ENCODE results near the gene TIAM2. TPM values are rescaled to one million over a fixed set of nuclear protein-coding genes. Genes with fewer than 3 reads are reported as not detected.

The TIAM2 gene
- total RNA-seq, 3 donors from 2014 or later (not counting 1 experiment from before 2014, with no cell fraction given), result 6.5 to 11.1 (median 8.7) TPM

DNA sequence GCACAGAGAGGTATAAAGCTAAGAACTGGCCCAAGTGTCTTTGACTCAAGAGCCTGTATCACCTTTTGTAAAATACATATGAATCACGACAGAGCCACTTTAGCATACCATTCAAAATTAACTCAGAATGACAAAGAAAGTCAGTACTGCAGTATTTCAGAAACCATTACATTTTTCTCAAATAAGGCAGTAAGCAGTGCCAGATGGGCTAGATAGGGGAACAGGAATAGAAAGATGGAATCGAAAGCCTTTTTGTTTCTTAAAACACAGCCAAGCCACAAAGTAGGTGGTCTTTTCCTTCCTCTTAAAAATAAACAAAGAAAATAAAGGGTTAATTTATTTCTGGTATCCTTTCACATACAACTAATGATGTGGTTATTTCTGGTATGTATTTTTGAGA is 279.0 kb downstream of the TIAM2 start:
- Histone ChIP-seq H3K4me3 (ENCODE audit: low read length) (no peak overlapping the region), H3K9me3 (ENCODE audit: control insufficient read depth, insufficient read depth, low read length) (no peaks in the 10 kb centered on the region), H3K27ac (ENCODE audit: low read length) (no peak overlapping the region), H3K27me3 (ENCODE audit: control insufficient read depth, insufficient read depth, low read length) (no peaks in the 10 kb centered on the region), H3K36me3 (ENCODE audit: control insufficient read depth, insufficient read depth, low read length) (peaks cover 23% of the 10 kb centered on the region), H3K4me1 (ENCODE audit: control insufficient read depth, insufficient read depth, low read length) (no peaks in the 10 kb centered on the region)
- Mint-ChIP-seq H3K27me3 (ENCODE audit: low read depth in 2 of 2) (no peaks in the 10 kb centered on the region), H3K4me1 (peaks cover 5% of the 10 kb centered on the region in 2 donors), H3K9me3 (no peaks in the 10 kb centered on the region), H3K27ac (no peak overlapping the region), H3K36me3 (no peaks in the 10 kb centered on the region), H3K4me3 (no peak overlapping the region)
- TF ChIP-seq, protein P1, sequence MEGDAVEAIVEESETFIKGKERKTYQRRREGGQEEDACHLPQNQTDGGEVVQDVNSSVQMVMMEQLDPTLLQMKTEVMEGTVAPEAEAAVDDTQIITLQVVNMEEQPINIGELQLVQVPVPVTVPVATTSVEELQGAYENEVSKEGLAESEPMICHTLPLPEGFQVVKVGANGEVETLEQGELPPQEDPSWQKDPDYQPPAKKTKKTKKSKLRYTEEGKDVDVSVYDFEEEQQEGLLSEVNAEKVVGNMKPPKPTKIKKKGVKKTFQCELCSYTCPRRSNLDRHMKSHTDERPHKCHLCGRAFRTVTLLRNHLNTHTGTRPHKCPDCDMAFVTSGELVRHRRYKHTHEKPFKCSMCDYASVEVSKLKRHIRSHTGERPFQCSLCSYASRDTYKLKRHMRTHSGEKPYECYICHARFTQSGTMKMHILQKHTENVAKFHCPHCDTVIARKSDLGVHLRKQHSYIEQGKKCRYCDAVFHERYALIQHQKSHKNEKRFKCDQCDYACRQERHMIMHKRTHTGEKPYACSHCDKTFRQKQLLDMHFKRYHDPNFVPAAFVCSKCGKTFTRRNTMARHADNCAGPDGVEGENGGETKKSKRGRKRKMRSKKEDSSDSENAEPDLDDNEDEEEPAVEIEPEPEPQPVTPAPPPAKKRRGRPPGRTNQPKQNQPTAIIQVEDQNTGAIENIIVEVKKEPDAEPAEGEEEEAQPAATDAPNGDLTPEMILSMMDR (IDR thresholded peaks at IDR 0.05), result no peak
- DNase-seq (no peak), ATAC-seq (no peak)
- intact Hi-C loops (cut with micrococcal nuclease), result no loop called here
- WGBS (ENCODE audit: insufficient coverage), result no CpG with 5 or more reads among the region's 2 CpGs

DNA sequence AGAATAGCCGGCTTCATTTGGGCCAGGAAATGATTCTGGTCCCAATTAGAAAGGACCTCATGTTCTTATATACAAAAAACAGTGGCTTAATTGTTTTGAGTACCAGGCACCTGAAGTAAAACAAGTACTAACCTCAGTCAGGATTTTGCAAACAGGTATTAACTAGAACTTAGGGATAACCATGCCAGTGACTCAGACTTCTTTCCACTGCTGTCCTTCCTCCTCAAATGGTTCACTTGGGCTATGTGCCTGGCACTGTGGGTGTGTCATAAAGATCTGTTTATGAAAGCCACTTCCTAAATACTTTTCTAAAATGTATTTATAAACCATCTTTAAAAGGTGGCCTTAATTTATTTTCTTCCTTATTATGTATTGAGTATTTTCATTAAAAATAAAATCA is 279.4 kb downstream of the TIAM2 start:
- Histone ChIP-seq H3K9me3 (ENCODE audit: control insufficient read depth, insufficient read depth, low read length) (no peaks in the 10 kb centered on the region), H3K27me3 (ENCODE audit: control insufficient read depth, insufficient read depth, low read length) (no peaks in the 10 kb centered on the region), H3K4me3 (ENCODE audit: low read length) (no peak overlapping the region), H3K27ac (ENCODE audit: low read length) (no peak overlapping the region), H3K4me1 (ENCODE audit: control insufficient read depth, insufficient read depth, low read length) (no peaks in the 10 kb centered on the region), H3K36me3 (ENCODE audit: control insufficient read depth, insufficient read depth, low read length) (peaks cover 27% of the 10 kb centered on the region)
- Mint-ChIP-seq H3K4me1 (peaks cover 5% of the 10 kb centered on the region in 2 donors), H3K27ac (no peak overlapping the region), H3K4me3 (no peak overlapping the region), H3K9me3 (no peaks in the 10 kb centered on the region), H3K27me3 (ENCODE audit: low read depth in 2 of 2) (no peaks in the 10 kb centered on the region), H3K36me3 (no peaks in the 10 kb centered on the region)
- ATAC-seq (no peak), DNase-seq (no peak)
- intact Hi-C loops (cut with micrococcal nuclease), result no loop called here
- WGBS (ENCODE audit: insufficient coverage), result 100% methylated on average over 1 of the region's 1 CpG
- TF ChIP-seq, protein P1 (IDR thresholded peaks at IDR 0.05), result no peak

DNA sequence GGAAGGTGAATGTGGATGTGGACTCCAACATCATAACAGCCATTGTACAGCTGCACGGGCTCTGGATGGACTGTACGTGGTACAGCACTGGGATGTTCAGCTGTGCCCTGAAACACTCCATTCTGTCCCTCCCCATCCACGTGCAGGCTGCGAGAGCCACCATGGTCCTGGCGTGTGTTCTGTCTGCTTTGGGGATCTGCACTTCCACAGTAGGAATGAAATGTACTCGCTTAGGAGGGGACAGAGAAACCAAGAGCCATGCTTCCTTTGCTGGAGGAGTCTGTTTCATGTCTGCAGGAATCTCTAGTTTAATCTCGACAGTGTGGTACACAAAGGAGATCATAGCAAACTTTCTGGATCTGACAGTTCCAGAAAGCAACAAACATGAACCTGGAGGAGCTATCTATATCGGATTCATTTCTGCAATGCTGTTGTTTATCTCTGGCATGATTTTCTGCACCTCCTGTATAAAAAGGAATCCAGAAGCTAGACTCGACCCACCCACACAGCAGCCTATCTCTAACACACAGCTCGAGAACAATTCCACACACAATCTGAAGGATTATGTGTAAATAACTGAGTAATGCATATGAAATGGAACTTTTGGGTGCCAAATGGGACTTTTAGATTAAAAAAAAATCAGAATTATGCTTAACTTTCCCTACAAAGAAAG is 280.8 kb downstream of the TIAM2 start:
- no peak overlapping the region for H3K27ac Mint-ChIP-seq
- peaks cover 32% of the 10 kb centered on the region for H3K36me3 ChIP-seq (ENCODE audit: control insufficient read depth, insufficient read depth, low read length)
- no peak overlapping the region for H3K27ac ChIP-seq (ENCODE audit: low read length)
- ATAC-seq (no peak), DNase-seq (no peak)
- no peak overlapping the region for H3K4me3 ChIP-seq (ENCODE audit: low read length)
- no peaks in the 10 kb centered on the region for H3K27me3 Mint-ChIP-seq (ENCODE audit: low read depth in 2 of 2)
- intact Hi-C loops (cut with micrococcal nuclease), result no loop called here
- no peaks in the 10 kb centered on the region for H3K27me3 ChIP-seq (ENCODE audit: control insufficient read depth, insufficient read depth, low read length)
- TF ChIP-seq, protein P1 (IDR thresholded peaks at IDR 0.05), result no peak
- no peaks in the 10 kb centered on the region for H3K9me3 Mint-ChIP-seq
- WGBS (ENCODE audit: insufficient coverage), result 97% methylated on average over 8 of the region's 10 CpGs
- no peaks in the 10 kb centered on the region for H3K4me1 ChIP-seq (ENCODE audit: control insufficient read depth, insufficient read depth, low read length)
- peaks cover 5% of the 10 kb centered on the region in 2 donors for H3K4me1 Mint-ChIP-seq
- H3K4me3 Mint-ChIP-seq, result no peak overlapping the region
- no peaks in the 10 kb centered on the region for H3K36me3 Mint-ChIP-seq
- H3K9me3 ChIP-seq (ENCODE audit: control insufficient read depth, insufficient read depth, low read length), result no peaks in the 10 kb centered on the region

DNA sequence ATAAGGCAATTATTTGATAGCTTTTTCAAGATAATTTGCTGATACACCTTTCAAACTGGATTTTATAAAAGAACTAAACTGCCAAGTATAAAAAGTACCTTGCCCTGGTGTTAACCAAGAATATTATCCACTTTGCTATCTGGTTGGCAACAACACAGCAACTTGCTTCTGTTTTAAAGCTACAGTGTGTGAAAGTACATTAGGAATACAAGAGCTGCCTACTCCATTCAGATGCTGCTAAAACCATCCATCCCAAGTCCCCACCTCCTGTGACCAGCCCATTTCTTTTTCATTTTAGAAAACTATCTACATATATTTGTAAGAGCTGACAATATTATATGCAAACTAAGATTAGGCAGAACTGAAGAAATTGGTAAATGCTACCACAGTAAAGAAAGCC is 281.5 kb downstream of the TIAM2 start:
- H3K4me3 Mint-ChIP-seq, result no peak overlapping the region
- ATAC-seq (no peak), DNase-seq (no peak)
- Histone ChIP-seq H3K27me3 (ENCODE audit: control insufficient read depth, insufficient read depth, low read length) (no peaks in the 10 kb centered on the region), H3K4me1 (ENCODE audit: control insufficient read depth, insufficient read depth, low read length) (no peaks in the 10 kb centered on the region), H3K36me3 (ENCODE audit: control insufficient read depth, insufficient read depth, low read length) (peaks cover 33% of the 10 kb centered on the region), H3K9me3 (ENCODE audit: control insufficient read depth, insufficient read depth, low read length) (no peaks in the 10 kb centered on the region), H3K4me3 (ENCODE audit: low read length) (no peak overlapping the region), H3K27ac (ENCODE audit: low read length) (no peak overlapping the region)
- H3K4me1 Mint-ChIP-seq, result peaks cover 5% of the 10 kb centered on the region in 2 donors
- TF ChIP-seq, protein P1 (IDR thresholded peaks at IDR 0.05), result no peak
- H3K27me3 Mint-ChIP-seq (ENCODE audit: low read depth in 2 of 2), result no peaks in the 10 kb centered on the region
- H3K9me3 Mint-ChIP-seq, result no peaks in the 10 kb centered on the region
- no peak overlapping the region for H3K27ac Mint-ChIP-seq
- H3K36me3 Mint-ChIP-seq, result no peaks in the 10 kb centered on the region
- intact Hi-C loops (cut with micrococcal nuclease), result no loop called here
